NCI-H2107 treated with DMSO at 0.1 percent for 48 hours (cell line): ENCODE results near the gene SNAPC4.

ENCODE experiments used
- DNase-seq: peaks from one replicate; lab custom pipeline; 2025; ENCODE audit not compliant: unreplicated experiment; lab: John Stamatoyannopoulos, UW

The SNAPC4 gene

DNA sequence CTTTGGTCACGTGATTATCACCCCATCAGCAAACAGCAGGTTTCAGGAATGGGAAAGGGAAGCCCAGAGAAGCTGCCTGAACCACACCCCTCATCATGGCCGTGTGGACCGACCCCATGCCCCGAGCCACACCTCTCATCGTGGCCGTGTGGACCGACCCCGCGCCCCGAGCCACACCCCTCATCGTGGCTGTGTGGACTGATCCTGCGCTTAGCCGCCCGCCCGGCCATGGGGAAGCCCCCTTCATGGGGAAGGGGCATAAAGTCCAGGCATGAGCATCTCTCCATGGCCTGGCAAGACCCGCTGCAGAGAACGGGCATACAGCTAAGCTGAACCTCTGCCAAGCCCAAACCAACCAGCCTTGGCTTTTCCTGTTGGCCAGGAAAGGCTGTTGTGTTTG lies 6.4 kb downstream of the SNAPC4 start:
- no peak for DNase-seq

DNA sequence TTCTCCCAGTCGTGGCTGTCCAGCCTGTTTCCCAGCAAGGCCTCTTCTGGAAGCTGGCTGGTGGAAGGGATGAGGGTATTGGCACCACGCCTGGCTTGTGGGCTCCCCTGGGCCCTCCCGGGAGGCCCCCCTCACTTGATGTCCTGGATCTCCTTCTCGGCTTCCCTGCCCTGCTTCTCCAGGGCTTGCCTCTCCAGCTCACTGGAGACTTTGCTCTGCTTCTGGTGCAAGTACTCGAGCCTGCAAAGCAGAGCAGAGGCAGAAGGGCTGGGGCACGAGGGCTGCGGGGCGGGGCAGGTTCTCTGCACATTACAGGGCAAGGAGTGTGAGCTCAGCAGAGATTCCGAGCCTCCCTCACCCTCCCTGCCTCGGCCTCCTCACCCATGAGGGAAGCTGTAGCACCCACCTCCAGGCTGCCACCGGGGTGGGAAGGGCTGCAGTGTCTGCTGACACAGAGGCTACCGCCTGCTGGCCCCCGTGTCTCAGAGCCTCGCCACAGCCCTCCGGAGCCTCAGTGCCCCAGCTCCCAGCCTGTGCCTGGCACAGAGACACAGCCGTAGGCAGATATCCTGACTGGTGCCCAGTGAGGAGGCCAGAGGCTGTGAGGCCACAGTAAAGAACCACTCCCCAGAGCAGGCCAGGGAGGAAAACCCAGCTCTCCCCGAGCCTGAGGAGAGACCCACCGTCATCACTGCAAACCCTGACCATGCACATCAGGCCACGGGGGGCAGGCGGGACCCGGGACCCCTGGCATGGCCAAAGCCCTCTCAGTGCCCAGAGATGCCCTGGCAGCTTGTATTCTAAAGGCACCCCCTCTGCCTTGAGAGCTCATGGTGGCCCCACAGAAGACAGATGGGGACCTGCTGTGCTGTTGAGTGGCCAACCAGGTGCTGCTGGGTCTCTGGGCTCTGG lies 7.2 kb downstream of the SNAPC4 start:
- DNase-seq = no peak

DNA sequence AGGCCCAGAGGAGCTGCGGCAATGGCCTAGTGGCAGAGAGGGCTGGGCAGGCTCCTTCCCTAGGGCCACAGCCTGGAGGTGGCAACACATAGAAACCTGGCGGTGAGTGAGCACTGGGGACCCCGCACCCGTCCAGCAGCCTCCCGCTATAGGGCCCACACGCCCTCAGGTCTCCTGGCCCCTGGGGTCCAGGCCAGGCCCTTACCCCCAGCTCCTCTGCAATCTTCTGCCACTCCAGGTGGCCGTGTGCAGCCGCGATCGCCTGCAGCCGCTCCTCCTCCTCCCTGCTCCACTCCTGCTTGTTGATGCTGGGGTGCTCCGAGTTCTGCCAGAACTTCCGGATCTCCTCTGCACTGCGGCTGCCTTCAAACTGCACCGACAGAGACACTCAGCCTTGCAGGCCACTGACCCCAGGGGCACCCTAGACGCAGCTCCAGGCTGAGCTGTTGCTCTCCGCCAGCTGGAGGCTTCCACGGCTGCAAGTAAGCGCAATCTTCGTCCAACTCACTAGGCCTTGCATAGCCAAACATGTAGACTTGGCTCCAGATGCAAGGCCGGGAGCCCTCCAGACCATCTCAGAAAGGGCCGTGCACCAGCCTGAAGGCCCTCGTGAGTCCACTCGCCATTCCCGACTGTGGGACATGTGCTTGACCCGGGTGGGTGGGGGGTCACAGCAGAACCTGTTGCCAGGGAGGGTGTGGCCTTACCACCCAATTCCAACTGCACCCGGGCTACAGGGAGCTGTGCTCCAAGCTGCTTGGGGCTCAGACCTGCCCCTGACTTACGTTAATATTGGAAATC lies 8.0 kb downstream of the SNAPC4 start:
- DNase-seq = no peak

DNA sequence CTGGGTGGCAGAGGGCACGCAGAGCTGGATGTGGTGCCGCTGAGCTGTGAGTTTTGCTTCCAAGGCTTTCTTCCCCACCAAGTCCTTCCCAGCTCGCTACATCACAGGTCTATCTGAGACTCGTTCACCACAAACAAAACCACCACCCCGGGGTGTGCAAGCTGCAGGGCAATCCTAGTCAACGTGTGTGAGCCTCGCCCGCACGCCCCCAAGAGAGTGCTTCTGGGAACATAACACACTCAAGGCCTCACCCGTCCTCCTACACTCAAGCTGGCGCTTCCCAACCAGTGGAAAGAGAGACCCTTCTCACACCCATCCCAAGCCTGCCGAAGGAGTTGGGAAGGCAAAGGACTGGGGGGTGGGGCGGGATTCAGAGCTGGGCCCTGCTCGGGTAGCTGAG lies 10.6 kb downstream of the SNAPC4 start:
- DNase-seq = peak; percentile 49

DNA sequence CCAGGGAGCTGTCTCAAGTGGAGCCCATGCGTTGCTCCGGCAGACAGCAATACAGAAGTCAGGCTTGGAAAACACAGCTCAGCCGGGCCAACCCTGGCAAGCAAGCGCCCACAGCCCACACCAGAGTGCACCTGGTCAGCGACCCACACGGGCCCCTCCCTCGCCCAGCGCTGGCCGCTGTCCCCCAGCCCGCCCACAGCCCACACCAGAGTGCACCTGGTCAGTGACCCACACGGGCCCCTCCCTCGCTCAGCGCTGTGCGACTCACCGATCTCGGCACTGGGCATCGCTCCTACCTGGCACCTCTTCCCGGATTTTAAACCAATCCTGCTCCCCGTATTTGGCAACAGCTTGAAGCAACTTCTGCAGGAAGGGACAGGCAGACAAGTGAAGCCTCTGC lies 12.8 kb downstream of the SNAPC4 start:
- DNase-seq = no peak

DNA sequence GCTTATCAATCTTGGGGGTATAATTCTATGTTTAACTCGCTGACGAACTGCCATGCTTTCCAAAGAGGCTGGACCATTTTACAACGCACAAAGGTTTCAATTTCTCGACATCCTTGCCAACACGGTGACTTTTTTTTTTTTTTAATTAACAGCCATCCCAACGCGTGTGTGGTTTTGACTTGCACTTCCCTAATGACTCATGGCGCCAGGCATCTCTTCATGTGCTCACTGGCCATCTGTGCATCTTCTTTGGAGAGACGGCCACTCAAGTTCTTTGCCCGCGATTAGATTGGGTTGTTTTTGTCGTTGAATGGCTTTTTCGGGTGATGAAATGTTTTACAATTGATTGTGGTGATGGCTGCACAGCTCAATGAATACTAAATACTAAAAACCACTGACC lies 14.0 kb downstream of the SNAPC4 start:
- peak; percentile 9 for DNase-seq

DNA sequence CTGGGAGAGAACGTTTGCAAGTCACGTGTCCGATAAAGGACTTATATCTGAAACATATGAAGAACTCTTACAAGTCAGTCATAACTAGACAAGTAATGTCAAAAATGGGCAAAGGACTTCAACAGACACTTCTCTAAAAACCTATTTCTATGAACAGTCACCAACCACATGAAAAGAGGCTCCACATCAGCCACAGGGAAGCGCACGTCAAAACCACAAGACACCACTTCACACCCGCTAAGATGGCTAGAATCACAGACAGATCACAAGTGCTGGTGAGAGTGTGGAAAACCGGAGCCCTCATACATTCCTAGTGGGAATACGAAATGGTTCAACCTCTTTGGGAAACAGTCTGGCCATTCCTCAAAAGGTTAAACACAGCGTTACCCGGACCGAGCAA lies 15.0 kb downstream of the SNAPC4 start:
- no peak for DNase-seq

DNA sequence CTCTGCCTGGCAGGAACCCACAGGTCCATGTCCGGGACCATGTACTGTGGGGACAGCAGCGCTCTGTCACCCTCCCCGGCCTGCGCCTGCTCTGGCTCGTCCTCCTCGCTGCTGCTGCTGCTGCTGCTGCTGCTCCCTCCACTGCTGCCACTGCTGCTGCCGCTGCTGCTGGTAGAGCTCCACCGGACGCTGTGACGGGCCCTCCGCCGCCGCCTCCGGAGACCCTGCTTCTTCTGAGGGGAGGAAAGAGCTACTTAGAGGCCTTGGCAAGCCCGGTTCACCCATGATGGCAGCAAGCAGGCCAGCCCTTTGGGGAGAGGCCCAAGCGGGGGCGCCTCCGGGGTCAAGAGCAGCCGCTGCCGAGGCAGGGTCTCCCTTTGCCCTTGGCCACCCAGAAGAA lies 16.5 kb downstream of the SNAPC4 start:
- no peak for DNase-seq

DNA sequence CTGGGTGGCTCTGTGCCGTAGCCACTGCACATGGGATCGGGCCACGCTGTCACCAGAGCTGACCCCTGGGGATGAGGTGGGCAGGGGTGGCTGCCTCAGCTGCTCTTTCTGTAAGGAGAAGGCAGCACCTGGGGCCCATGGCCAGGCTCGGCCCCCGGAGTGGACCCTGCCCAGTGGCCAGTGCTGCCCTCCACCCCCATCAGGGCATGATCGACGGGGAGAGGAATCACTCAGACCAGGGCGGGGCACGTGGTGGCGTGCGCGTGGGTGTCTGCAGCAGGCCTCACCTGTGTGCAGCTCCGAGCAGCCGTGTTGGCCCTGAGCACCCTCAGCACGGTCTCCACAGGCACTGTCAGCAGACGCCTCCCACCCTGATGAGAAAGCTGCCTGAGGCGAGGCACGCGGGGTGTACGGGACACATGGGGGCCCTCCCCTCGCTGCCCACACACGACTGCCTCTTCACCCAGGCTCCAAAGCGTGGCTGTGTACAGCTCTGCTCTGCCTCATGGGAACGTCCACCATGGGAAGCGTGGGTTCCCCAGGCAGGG lies 17.9 kb downstream of the SNAPC4 start:
- no peak for DNase-seq

DNA sequence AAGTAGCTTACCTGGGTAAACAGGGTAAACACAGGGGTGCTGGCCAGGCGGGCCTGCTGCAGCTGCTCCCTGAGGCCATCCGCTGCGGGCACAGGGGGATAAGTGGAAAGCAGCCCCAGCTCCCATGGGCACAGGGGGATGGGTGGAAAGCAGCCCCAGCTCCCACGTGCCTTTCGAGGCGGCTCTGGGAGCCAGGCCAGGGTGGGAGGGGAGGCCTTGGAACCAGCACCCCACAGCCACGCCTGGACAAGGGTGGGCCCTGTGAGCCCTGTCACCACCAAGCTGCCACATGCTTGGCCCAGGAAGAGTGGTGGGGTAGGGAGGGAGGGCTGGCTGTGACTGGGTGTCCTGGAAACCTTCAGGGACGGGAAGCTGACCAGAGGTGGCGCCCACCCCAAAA lies 18.7 kb downstream of the SNAPC4 start:
- DNase-seq = no peak

DNA sequence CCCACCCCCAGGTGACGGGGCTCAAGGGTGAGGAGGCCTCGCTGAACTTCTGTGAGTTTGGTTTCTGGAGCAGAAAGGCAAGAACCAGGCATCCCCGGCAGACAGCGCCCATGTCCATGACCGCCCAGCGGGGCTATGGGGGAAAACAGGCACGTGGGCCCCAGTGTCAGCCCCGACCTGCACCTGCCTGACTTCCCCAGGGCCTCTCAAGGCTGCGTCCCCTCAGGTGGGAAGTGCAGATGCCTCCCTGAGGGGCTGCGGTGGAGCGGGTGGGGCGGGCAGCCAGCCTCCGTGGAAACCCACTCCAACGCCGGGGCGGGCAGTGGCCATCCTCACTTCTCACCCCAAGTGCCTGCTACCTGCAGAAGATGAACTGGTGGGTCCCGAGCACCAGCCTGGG lies 19.6 kb downstream of the SNAPC4 start:
- no peak for DNase-seq

DNA sequence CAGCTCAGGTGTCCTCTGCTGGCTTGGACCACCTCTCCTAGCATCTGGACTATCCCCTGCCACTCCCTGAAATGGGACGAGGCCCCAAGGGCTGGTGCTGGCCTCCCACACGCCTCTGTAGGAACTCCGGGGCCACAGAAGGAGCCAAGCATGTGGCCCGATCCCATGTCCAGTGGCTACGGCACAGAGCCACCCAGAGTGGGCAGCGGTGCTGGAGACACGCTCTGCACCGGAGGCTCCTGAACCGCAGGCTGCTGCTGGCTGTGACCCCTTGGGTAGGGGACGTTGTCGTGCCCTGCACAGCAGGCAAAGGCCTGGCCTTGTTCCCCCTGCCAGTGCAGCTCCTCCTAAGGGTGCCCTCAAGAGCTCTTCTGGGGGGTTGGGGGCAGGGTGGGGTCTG lies 20.1 kb downstream of the SNAPC4 start:
- no peak for DNase-seq

DNA sequence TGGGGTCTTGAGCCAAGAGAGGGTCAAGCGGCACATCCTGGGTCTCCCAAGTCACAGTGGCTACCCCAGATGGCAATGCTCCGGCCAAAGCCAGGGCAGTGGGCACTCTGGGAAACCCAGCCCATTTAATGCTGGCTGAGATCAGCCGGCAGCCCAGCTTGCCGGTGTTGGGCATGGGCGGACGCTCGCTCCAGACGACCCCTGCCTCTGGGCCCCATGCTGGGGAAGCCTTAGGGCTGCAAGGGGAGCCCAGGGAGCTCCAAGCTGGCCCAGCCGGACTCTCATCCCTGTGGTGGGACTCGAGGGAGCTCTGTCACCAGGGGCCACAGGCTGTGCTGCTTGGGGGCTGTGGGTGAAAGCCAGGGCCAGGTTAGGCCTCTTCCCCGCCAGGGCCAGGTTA lies 20.6 kb downstream of the SNAPC4 start:
- DNase-seq = no peak

DNA sequence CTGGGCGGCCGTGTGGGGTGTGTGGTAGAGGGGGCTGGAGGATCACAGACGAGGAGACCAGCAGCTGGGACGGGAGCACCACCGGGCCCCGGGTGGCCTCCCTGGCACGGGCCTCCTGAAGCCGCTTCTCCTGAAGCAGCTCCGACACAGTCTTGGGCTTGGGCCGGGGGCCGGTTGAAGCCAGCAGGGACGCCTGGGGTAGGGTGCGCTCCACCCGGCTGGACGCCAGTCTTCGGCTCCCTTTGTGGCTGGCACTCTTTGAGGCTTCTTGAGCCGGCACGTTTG lies 21.0 kb downstream of the SNAPC4 start:
- DNase-seq = no peak

DNA sequence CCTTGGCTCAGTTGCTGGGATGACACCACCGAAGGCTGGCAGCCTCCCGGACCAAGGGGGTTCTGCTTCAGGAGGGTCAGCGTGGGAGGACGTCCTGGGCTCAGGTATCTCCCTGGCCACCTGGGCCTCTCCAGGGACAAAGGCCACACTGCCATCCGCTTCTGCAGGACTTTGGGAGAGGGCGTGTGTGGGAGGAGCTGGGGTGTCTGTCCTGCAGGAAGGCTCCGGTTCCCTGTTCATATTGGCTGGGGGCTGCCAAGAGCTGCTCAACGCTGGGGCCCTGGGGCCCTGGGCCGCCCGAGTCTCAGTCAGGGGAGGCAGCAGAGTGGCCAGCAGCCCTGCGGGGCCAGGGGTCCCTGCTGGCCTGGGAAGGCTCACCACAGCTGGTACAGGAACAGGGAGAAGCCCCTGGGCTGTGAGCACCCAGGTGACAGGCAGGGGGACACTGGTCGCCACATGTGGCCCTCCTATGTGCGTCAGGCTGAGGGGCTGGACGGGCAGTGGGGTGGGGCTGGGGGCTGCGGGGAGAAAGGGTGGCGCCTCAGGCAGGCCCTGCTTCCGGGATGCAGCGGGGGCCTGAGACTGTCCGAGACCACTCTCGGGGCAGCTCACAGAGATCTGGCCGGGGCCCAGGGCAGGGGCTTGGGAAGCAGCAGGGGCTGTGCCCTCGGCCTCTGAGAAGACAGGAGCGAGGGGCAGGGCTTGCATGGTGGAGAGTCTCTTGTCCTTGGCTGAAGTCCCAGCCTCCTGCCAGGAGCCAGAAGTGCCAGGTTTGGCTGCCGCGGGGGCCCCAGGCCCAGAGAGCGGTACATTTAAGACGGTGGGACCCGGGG lies 21.6 kb downstream of the SNAPC4 start:
- DNase-seq = no peak

DNA sequence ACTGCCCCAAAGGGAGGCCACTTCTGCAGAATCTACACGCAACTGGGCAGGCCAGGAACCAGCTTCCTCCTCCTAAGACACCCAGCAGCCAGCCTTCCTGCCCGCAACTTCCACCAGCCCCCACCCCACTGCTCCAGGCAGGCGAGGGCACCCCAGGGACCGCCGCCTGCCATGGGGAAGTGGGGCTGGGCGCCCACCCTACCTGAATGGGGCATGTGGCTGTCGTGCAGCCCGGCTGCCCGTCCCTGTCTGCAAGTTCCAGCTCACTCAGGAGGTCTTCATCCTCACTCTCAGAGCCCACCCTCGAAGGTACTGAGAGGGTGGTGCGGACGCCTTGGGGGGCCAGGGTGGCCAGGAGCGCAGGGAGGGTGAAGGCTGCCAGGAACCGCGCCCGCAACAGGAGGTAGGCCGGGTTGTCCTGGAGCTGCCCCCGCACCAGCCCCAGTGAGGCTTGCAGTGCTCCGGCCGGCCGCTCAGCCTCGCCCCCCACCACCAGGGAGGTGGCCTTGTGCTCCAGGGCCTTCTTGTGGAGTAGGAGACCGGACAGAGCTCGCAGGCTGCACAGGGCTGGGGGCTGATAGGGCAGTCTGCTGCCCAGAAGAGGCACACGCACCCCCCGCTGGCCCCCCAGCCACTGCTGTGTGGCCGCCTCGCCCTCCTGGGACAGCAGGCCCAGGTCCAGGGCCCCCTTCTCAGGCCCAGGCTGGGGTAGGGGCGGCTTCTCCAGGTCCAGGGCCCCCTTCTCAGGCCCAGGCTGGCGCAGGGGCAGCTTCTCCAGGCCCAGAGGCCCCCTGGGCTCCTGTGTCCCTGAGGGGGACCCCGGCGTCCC lies 22.4 kb downstream of the SNAPC4 start:
- no peak for DNase-seq

DNA sequence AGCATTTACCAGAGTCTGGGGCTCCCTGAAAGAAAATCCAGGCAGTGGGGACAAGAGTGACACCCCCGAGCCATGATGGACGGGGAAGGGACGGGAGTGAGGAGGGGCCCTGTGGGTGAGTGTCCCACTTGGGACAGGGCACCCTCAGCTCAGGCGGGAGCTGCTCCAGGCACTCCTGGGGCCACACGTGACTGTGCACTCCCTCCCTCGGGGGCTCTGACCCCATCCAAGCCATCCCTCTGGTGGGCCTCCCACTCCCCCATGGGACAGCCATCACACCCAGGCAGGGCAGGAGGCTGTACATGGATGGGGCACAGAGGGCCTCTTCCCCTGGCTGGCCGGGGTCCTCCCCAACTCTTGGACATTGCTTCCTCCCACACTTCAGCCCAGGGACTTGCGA lies 23.5 kb downstream of the SNAPC4 start:
- DNase-seq = no peak

DNA sequence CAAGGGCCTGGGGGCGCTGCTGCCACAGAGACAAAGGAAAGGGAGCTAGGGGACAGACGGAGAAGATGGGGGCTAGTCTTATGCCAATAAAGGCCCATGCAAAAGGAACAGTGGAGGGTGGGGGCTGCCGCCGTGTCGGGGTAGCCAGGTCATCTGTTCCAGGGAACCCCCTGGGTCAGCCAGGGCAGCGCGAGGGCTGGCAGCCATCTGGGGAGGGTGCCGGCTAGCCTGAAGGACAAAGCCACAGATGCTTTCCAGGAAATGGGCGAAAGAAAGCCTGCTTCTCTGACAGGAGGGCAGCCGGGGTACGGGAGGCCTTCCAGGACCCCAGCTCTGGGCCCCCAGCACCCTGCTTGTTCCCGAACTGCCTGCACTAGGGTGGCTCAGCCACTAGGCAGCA lies 24.9 kb downstream of the SNAPC4 start:
- no peak for DNase-seq

DNA sequence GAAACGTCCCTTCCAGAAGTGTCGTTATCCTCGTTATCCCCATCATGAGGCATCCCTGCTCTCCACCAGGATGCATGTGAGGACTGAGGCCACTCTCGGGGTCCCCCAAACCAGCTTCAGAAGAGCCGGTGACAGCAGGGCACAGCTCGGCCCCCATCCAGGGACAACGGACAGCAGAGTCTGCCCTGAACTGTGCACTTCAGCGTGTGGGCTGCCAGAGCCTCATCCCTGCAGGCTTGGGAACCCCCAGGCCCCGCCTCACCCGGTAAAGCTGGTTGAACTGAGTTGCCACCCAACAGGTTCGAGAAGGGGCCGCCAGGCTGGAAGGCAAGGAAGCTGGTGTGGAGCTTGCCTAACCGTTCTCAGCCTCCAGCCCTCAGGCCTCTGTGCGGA lies 25.8 kb downstream of the SNAPC4 start:
- no peak for DNase-seq
